Suprapubic skin (tissue), 3 donors: ENCODE measurements around the gene SNX2.

Experiments
- EP300 ChIP-seq: sonication (generic); formaldehyde crosslinking; IDR thresholded peaks from one replicate; pipeline ENCODE4 v1.6.1; 2017; ENCODE audit warnings: antibody characterized with exemption
- POLR2A ChIP-seq, 2 donors: fragments of 450-650 bp; IDR thresholded peaks; one replicate each; pipeline ENCODE4 v1.6.1; 2017; ENCODE audit warnings: antibody characterized with exemption in 2 of 2, mild to moderate bottlenecking in 2 of 2, moderate library complexity in 2 of 2
- TF ChIP-seq, protein P1 (sequence below), 2 donors: fragments of 200-600 bp in 1 of 2; fragments of 450-650 bp in 1 of 2; sonication (generic) in 1 of 2; IDR thresholded peaks; one replicate each; pipeline ENCODE4 v1.5.1; 2016 to 2019; ENCODE audit warnings: antibody characterized with exemption in 2 of 2, mild to moderate bottlenecking in 1 of 2, moderate library complexity in 1 of 2

- TF ChIP-seq, protein P1, sequence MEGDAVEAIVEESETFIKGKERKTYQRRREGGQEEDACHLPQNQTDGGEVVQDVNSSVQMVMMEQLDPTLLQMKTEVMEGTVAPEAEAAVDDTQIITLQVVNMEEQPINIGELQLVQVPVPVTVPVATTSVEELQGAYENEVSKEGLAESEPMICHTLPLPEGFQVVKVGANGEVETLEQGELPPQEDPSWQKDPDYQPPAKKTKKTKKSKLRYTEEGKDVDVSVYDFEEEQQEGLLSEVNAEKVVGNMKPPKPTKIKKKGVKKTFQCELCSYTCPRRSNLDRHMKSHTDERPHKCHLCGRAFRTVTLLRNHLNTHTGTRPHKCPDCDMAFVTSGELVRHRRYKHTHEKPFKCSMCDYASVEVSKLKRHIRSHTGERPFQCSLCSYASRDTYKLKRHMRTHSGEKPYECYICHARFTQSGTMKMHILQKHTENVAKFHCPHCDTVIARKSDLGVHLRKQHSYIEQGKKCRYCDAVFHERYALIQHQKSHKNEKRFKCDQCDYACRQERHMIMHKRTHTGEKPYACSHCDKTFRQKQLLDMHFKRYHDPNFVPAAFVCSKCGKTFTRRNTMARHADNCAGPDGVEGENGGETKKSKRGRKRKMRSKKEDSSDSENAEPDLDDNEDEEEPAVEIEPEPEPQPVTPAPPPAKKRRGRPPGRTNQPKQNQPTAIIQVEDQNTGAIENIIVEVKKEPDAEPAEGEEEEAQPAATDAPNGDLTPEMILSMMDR (IDR thresholded peaks at IDR 0.05), result no peak
- TF ChIP-seq EP300 (no peak), POLR2A (IDR thresholded peaks at IDR 0.05) (no peak)
These were observed 102.6 kb downstream of the SNX2 start for GRCh38 chr5:122877518-122877917.
